Right atrium auricular region (tissue), 2 donors: ENCODE measurements around the gene DUT. TPM values are rescaled to one million over a fixed set of nuclear protein-coding genes. Genes with fewer than 3 reads are reported as not detected.

Experiments
- DNase-seq: peaks from one replicate; pipeline ENCODE4 v3.0.0-alpha.2; 2019; ENCODE audit warnings: low spot score
- H3K27ac ChIP-seq, 2 donors: fragments of 200-600 bp; sonication (generic); 1 replicate in 1 of 2; 2 replicates in 1 of 2; pipeline ENCODE4 v1.5.1; 2016 to 2019
- H3K27me3 ChIP-seq, 2 donors: fragments of 200-600 bp; sonication (generic); one replicate each; pipeline versions ENCODE4 v1.5.1 to v1.6.0; 2017 to 2019
- H3K36me3 ChIP-seq: fragments of 200-600 bp; sonication (generic); one replicate; pipeline ENCODE4 v1.5.1; 2016
- H3K4me1 ChIP-seq, 2 donors: fragments of 200-600 bp; sonication (generic); one replicate each; pipeline versions ENCODE4 v1.5.1 to v1.6.0; 2017 to 2019
- H3K4me3 ChIP-seq, 2 donors: fragments of 200-600 bp; sonication (generic); 1 replicate in 1 of 2; 2 replicates in 1 of 2; pipeline ENCODE4 v1.5.1; 2017 to 2019; ENCODE audit warnings: mild to moderate bottlenecking in 1 of 2, moderate library complexity in 1 of 2
- H3K9me3 ChIP-seq, 2 donors: fragments of 200-600 bp; sonication (generic); one replicate each; pipeline ENCODE4 v1.5.1; 2019
- CTCF ChIP-seq, 2 donors: fragments of 200-600 bp; sonication (generic); IDR thresholded peaks; one replicate each; pipeline ENCODE4 v1.5.1; 2019; ENCODE audit warnings: antibody characterized with exemption in 2 of 2
- total RNA-seq, 2 donors: library from RNA; depleted of rRNA; stranded (reverse); fragments of >200 nt; gene quantifications; one replicate each; pipeline ENCODE4 v1.1.0, GENCODE V29; 2016

The DUT gene
- total RNA-seq, 2 donors from 2014 or later = 64.5 to 109 TPM

GRCh38 chr15:48355377-48355776, 24.1 kb downstream of the DUT start:
- Histone ChIP-seq H3K9me3 (no peaks in the 10 kb centered on the region), H3K27me3 (no peaks in the 10 kb centered on the region), H3K27ac (peak overlapping the region in 1 of 2 donors; percentile 4), H3K36me3 (no peaks in the 10 kb centered on the region), H3K4me3 (no peak overlapping the region), H3K4me1 (peaks cover 0 to 11% of the 10 kb centered on the region in 2 donors)
- no peak for TF ChIP-seq CTCF (IDR thresholded peaks at IDR 0.05)
- no peak for DNase-seq

GRCh38 chr15:48358229-48359152, 27.3 kb downstream of the DUT start:
- no peak overlapping the region for H3K4me3 ChIP-seq
- no peaks in the 10 kb centered on the region for H3K36me3 ChIP-seq
- peaks cover 0 to 11% of the 10 kb centered on the region in 2 donors for H3K4me1 ChIP-seq
- DNase-seq = no peak
- no peaks in the 10 kb centered on the region for H3K9me3 ChIP-seq
- TF ChIP-seq CTCF (IDR thresholded peaks at IDR 0.05) = peak; percentile 25 to 75
- H3K27me3 ChIP-seq = no peaks in the 10 kb centered on the region
- peak overlapping the region in 1 of 2 donors; percentile 49 for H3K27ac ChIP-seq

GRCh38 chr15:48360841-48361240, 29.6 kb downstream of the DUT start:
- no peak for TF ChIP-seq CTCF (IDR thresholded peaks at IDR 0.05)
- H3K27me3 ChIP-seq = no peaks in the 10 kb centered on the region
- no peak overlapping the region for H3K4me3 ChIP-seq
- H3K4me1 ChIP-seq = peaks cover 0 to 11% of the 10 kb centered on the region in 2 donors
- H3K27ac ChIP-seq = no peak overlapping the region
- no peak for DNase-seq
- no peaks in the 10 kb centered on the region for H3K36me3 ChIP-seq
- H3K9me3 ChIP-seq = no peaks in the 10 kb centered on the region

- H3K27me3 ChIP-seq = no peaks in the 10 kb centered on the region
- no peak overlapping the region for H3K27ac ChIP-seq
- no peaks in the 10 kb centered on the region for H3K9me3 ChIP-seq
- peaks cover 0 to 11% of the 10 kb centered on the region in 2 donors for H3K4me1 ChIP-seq
- H3K36me3 ChIP-seq = no peaks in the 10 kb centered on the region
- no peak overlapping the region for H3K4me3 ChIP-seq
- TF ChIP-seq CTCF (IDR thresholded peaks at IDR 0.05) = no peak
- DNase-seq = no peak
Measured at GRCh38 chr15:48361685-48362084, 30.5 kb downstream of the DUT start.

GRCh38 chr15:48363474-48363873, 32.2 kb downstream of the DUT start:
- Histone ChIP-seq H3K27ac (no peak overlapping the region), H3K27me3 (no peaks in the 10 kb centered on the region), H3K9me3 (no peaks in the 10 kb centered on the region), H3K4me3 (no peak overlapping the region), H3K36me3 (no peaks in the 10 kb centered on the region), H3K4me1 (peaks cover 0 to 7% of the 10 kb centered on the region in 2 donors)
- DNase-seq = no peak
- no peak for TF ChIP-seq CTCF (IDR thresholded peaks at IDR 0.05)
